LNCAP (cell line): Measurements from ENCODE around the gene RHOF.

ENCODE experiments used
- TF ChIP-seq, protein P1 (sequence below): fragments of 450-650 bp; IDR thresholded peaks from 2 replicates; pipeline ENCODE4 v1.5.1; 2017; ENCODE audit warnings: mild to moderate bottlenecking

The RHOF gene

DNA sequence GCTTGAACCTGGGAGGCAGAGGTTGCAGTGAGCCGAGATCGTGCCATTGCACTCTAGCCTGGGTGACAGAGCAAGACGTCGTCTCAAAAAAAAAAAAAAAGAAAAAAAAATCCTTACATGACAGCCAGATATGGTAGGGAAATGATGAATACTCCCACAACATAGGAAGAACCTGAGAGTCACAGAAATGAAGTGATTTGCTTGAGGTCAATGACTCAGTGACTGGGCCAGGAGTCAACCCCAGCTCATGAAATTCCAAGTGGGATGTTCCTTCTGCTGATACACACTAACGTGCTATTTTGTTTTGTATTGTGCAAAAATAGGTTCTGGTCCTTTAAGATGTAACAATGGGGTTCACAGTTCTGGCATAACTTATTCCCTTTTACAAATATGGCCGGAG lies 9.0 kb downstream of the RHOF start:
- TF ChIP-seq, protein P1, sequence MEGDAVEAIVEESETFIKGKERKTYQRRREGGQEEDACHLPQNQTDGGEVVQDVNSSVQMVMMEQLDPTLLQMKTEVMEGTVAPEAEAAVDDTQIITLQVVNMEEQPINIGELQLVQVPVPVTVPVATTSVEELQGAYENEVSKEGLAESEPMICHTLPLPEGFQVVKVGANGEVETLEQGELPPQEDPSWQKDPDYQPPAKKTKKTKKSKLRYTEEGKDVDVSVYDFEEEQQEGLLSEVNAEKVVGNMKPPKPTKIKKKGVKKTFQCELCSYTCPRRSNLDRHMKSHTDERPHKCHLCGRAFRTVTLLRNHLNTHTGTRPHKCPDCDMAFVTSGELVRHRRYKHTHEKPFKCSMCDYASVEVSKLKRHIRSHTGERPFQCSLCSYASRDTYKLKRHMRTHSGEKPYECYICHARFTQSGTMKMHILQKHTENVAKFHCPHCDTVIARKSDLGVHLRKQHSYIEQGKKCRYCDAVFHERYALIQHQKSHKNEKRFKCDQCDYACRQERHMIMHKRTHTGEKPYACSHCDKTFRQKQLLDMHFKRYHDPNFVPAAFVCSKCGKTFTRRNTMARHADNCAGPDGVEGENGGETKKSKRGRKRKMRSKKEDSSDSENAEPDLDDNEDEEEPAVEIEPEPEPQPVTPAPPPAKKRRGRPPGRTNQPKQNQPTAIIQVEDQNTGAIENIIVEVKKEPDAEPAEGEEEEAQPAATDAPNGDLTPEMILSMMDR: no peak

DNA sequence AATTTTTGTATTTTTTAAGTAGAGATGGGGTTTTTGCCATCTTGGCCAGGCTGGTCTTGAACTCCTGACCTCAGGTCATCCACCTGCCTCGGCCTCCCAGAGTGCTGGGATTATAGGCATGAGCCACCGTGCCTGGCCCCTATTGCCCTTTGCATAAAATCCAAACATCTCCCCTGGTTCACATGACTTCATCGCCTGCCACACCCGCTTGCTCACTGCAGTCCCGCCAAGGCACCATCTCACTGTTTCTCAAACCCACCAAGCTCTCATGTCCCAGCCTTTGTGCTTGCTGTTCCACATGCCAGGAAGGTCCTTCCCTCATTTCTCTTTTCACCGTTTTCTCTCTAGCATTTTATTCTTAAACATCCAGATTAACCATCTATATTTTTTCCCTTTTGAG lies 9.7 kb downstream of the RHOF start:
- TF ChIP-seq, protein P1: no peak

DNA sequence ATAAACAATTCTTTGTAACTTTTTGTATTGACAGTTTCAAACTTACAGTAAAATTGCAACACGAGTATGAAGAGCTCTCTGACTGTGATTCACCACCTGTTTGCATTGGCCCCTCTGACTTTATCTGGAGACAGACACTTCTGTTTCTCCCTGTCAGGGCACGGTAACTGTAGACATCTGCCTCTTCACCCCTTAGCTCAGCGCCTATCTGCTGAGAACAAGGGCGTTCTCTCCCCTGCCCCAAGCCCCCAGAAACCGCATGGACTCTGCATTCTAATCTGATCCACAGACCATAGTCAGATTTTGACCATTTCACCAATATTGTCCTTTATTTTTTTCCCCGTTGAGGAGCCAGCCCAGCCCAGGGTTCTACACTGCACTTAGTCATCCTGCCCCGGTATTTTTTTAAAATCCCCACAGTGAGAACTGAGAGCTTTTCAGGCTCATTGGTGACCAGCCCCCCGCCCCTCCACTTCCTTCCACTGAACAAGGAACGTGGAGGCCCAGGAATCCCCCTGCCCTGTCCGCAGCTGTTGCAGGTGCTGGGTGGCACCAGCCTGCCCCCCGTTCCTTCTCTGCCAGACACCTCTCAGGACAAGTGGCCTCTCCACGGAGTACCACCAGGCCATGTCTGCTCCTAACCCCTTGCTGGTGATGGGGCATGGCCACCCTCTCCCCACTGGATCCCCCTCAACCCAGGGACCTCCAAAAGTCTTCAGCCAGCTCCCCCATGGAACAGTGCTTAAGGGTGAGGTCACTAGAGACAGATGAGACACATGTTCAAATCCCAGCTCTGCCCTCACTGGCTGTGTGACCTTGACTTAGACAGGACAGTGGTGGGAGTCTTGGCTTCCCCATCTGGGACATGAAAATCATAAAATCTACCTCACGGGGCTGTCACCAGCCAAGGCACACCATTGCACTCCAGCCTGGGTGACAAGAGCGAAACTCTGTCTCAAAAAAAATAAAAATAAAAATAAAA lies 11.2 kb downstream of the RHOF start:
- TF ChIP-seq, protein P1: no peak

DNA sequence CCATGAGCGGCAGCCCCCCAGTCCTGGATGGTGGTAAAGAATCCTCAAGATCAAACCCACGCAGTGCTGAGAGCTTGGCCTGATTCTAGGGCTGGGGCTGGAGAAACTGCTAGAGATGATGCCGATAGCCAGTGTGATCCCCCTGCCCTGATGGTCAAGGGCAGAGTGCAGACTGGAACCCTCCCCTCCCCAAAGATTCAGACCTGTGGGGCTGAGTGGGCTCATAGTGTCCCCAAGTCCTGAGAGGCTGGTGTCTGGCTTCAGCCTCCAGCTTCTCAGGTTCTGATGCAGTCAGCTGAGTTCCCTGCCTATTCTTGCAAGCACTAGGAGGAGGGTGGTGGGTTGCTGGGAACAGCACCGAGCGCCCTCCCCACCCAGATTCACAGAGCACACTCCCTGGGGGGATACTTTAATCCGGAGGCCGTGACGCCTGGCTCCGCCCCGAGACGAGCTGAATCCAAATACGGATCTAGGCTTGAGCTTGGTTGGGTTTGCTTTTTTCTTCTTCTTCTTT lies 11.9 kb downstream of the RHOF start:
- TF ChIP-seq, protein P1: no peak

DNA sequence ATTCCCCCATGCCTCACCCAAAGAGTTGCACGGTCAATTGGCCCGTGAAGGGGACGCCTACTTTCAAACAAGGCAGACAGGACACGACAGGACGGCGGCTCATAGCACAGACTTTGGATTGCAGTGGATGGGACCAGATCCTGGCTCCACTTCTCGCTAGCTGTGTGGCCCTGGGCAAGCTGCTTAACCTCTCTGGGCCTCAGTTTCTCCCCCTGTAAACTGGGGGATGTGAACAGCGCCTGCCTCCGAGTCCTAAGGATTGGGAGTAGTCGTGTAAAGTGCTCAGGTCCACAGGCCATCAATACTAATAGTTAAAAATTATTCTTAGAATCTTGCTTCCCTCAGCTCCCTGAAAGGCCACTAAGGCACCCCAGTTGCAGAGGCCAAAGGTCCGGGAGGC lies 13.1 kb downstream of the RHOF start:
- TF ChIP-seq, protein P1: no peak

DNA sequence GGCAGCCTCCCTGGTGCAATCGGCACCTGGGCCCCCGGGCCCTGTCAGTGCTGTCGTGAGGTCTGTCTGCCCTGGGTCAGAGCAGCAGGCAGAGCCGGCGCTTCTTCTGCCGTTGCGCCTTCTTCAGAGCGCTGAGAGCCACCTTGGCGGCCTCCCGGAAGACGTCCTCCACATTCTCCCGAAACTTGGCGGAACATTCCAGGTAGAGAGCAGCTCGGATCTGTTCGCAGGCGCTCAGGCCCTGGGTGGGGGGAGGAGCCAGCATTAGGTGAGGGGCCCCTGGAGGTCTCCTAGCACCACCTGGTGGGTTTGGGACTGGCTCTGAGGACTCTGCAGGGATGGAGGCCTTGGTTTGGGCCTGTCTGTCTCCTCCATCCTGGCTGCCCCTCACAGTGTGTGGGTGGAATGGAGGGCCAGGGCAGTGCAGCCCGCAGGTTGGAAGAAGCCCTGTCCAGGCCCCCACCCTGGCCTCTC lies 14.0 kb downstream of the RHOF start:
- TF ChIP-seq, protein P1: no peak

DNA sequence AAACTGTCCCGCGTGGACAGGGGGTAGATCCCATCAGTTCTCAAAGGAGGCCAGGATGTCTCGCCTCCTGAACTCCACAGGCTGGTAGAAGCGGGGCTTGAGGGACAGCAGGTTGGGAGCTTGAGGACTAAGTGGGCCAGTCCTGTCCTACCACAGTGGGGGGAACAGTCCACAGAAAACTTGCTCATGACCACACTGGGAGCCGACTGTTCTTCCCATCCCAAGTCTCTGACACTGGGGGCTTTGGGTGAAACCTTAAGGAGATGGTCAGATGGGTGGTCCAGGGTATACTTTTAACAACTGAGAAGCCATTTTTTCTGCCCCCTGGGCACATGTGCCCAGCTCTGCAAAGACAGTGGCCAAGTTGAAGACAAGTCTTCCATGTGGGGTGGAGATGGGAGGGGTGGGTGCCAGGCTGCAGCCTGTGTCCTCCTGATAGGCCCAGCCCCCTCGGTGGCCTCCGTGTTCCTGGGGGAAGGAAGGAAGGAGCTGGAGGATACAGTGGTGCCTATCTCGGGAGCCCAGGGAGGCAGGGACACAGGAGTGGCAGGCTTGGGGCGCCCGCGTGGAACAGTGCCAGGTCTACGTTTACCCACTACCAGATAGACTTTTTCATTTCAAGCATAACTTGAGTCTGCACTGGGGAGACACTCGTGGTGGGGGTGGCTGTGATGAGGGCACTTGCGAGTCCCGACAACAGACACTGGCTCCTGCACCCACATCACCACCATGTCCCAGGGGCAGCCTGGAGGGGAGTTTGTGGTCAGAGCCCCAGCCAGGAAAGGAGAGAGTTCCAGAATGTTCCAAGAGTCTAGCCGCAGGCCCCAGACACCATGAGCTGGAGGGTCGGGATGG lies 14.7 kb downstream of the RHOF start:
- TF ChIP-seq, protein P1: no peak
